Heart left ventricle (tissue), 16 donors: ENCODE results near the gene PIGL. TPM values are rescaled to one million over a fixed set of nuclear protein-coding genes. Genes with fewer than 3 reads are reported as not detected.

ENCODE experiments used
- ATAC-seq, 4 donors: fragments of 200-7000 bp; cut with Tn5 transposase; one replicate each; pipeline ENCODE4 v1.9.1; 2020 to 2022; ENCODE audit warnings: moderate library complexity in 4 of 4, mild to moderate bottlenecking in 3 of 4, moderate number of reproducible peaks in 1 of 4
- DNase-seq, 5 donors: peaks; one replicate each; pipeline ENCODE4 v3.0.0-alpha.2; 2020
- H3K27ac ChIP-seq, 12 donors: fragments of 200-600 bp; sonication (generic) in 4 of 12; one replicate each; pipeline versions ENCODE4 v1.5.0 to v1.8.0; 2016 to 2022; ENCODE audit warnings: mild to moderate bottlenecking in 2 of 12
- H3K27me3 ChIP-seq, 9 donors: fragments of 200-600 bp; sonication (generic) in 2 of 9; one replicate each; pipeline versions ENCODE4 v1.5.1 to v1.8.0; 2016 to 2022; ENCODE audit warnings: mild to moderate bottlenecking in 3 of 9
- H3K36me3 ChIP-seq, 9 donors: fragments of 200-600 bp; sonication (generic) in 2 of 9; one replicate each; pipeline versions ENCODE4 v1.5.0 to v1.8.0; 2018 to 2022; ENCODE audit warnings: mild to moderate bottlenecking in 2 of 9
- H3K4me1 ChIP-seq, 12 donors: fragments of 200-600 bp; sonication (generic) in 4 of 12; one replicate each; pipeline versions ENCODE4 v1.5.0 to v1.8.0; 2016 to 2022; ENCODE audit warnings: mild to moderate bottlenecking in 3 of 12
- H3K4me3 ChIP-seq, 12 donors: fragments of 200-600 bp; sonication (generic) in 4 of 12; one replicate each; pipeline versions ENCODE4 v1.5.0 to v1.8.0; 2017 to 2022; ENCODE audit warnings: mild to moderate bottlenecking in 9 of 12, moderate library complexity in 4 of 12
- H3K9me3 ChIP-seq, 12 donors: fragments of 200-600 bp; sonication (generic) in 4 of 12; one replicate each; pipeline versions ENCODE4 v1.5.0 to v1.8.0; 2016 to 2022; ENCODE audit warnings: mild to moderate bottlenecking in 1 of 12
- POLR2A ChIP-seq, 2 donors: fragments of 450-650 bp; IDR thresholded peaks; one replicate each; pipeline ENCODE4 v1.6.1; 2017; ENCODE audit warnings: antibody characterized with exemption in 2 of 2, mild to moderate bottlenecking in 2 of 2, moderate library complexity in 2 of 2
- WGBS, 4 donors: extraction: QIAGEN DNeasy Blood & Tissue Kit in 2 of 4; methylation state at CpG; one replicate each; pipeline versions ENCODE4 v1.1.5 to v1.1.7; 2013 to 2018; 5-methylcytosine and 5-hydroxymethylcytosine counted together
- intact Hi-C, 10 donors: fragments of 100-400 bp; cut with DNase I; formaldehyde crosslinking; loops; one replicate each; pipeline versions ENCODE4 v1.11.1 to v1.14.2; 2022
- polyA plus RNA-seq, 2 donors: library from polyadenylated mRNA; stranded (reverse); fragments of 200-250 nt; gene quantifications; one replicate each; pipeline ENCODE4 v1.2.3, GENCODE V29; 2013
- total RNA-seq, 9 donors: library from RNA; depleted of rRNA in 2 of 9; stranded (reverse); fragments of >200 nt in 2 of 9; fragmentation: NEBNext Ultra II Directional in 3 of 9; extraction: Animal tissue kit (Norgen Biotek cat#: 25700) in 3 of 9; gene quantifications; one replicate each; pipeline versions ENCODE4 v1.1.0 to v1.2.4, GENCODE V29; 2016 to 2023
- TF ChIP-seq, protein P1 (sequence below), 12 donors: fragments of 200-600 bp; sonication (generic) in 4 of 12; IDR thresholded peaks; one replicate each; pipeline versions ENCODE4 v1.5.0 to v1.8.0; 2018 to 2022; ENCODE audit warnings: antibody characterized with exemption in 12 of 12, mild to moderate bottlenecking in 5 of 12
- donor health status: ischemic (EF 13 %, LVEDD 7.1; RV severe dilation, severe dysfunction).
- donor health status: healthy with polysubstance abuse.
- donor health status: DM: no; HTN: yes; CAD: no.
- donor health status: DM: no; HTN: no; CAD: no.
- donor health status: ischemic (EF 25% LVEDD 6.9; RV normal size, moderate dysfunction).
- donor health status: ischemic (EF 25% LVEDD 5.7; RV mildly dilated, moderate dysfunction).
- donor health status: healthy.
- donor health status: DM: yes; HTN: yes; CAD: no.
- donor health status: ischemic (EF 35%, LVEDD 5.7; RV mildly dilated, moderate dysfunction).
- donor health status: nonischemic (EF 11% LVEDD 7.7; RV severe dilation, severe dysfunction).
- donor health status: DM: yes; HTN: yes; CAD: no.
- donor health status: PGD.
- donor health status: ischemic (EF 29% LVEDD 5.4; RV normal size, mild dysfunction).
- donor health status: nonischemic (EF 23%, LVEDD 6.1; RV moderate dilation, normal function).

Gene PIGL
- total and polyA plus RNA-seq, 11 donors: 4.5 to 20.2 (median 10.2) TPM

DNA sequence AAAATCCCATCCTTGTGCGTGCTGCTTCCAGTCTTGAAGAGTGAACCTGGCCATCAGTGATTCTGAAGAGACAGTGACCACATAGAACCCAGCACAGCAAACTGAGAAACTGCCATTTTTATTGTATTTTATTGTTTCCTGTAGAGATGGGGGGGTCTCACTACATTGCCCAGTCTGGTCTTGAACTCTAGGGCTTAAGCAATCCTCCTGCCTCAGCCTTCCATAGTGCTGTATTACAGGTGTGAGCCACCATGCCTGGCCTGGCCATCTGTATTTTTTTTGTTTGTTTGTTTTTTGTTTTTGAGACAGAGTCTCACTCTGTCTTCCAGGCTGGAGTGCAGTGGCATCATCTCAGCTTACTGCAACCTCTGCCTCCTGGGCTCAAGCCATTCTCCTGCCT is 122.4 kb downstream of the PIGL start:
- Histone ChIP-seq H3K36me3 (peaks cover 0 to 22% (median 7%) of the 10 kb centered on the region in 9 donors), H3K4me1 (no peaks in the 10 kb centered on the region), H3K4me3 (no peak overlapping the region), H3K9me3 (no peaks in the 10 kb centered on the region), H3K27me3 (no peaks in the 10 kb centered on the region), H3K27ac (no peak overlapping the region)
- ATAC-seq: no peak
- no peak for DNase-seq
- TF ChIP-seq, protein P1, sequence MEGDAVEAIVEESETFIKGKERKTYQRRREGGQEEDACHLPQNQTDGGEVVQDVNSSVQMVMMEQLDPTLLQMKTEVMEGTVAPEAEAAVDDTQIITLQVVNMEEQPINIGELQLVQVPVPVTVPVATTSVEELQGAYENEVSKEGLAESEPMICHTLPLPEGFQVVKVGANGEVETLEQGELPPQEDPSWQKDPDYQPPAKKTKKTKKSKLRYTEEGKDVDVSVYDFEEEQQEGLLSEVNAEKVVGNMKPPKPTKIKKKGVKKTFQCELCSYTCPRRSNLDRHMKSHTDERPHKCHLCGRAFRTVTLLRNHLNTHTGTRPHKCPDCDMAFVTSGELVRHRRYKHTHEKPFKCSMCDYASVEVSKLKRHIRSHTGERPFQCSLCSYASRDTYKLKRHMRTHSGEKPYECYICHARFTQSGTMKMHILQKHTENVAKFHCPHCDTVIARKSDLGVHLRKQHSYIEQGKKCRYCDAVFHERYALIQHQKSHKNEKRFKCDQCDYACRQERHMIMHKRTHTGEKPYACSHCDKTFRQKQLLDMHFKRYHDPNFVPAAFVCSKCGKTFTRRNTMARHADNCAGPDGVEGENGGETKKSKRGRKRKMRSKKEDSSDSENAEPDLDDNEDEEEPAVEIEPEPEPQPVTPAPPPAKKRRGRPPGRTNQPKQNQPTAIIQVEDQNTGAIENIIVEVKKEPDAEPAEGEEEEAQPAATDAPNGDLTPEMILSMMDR (IDR thresholded peaks at IDR 0.05): no peak
- WGBS, 4 donors: 98 to 100% (median 100%) methylated on average over 1 of the region's 1 CpG
- intact Hi-C loops: no loop called here

DNA sequence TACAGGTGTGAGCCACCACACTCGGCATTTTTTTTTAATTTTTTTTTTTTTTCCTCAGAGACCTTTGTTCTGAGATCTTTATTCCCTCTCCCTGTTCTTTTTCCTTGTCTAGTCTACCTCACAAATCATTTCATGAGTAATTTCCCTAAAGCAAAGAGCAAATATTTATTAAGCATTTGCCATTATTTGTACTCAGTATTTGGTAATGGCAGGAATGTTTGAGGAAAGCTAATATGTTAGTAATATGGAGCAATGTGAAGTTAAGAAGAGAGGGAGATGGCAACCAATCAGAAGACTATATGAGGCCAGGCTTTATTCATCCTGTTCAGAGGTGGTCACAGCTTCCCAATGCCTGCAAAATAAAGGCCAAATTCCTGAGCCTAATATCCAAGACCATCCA is 122.9 kb downstream of the PIGL start:
- Histone ChIP-seq H3K27ac (no peak overlapping the region), H3K4me3 (no peak overlapping the region), H3K36me3 (peaks cover 0 to 24% (median 7%) of the 10 kb centered on the region in 9 donors), H3K27me3 (no peaks in the 10 kb centered on the region), H3K9me3 (no peaks in the 10 kb centered on the region), H3K4me1 (no peaks in the 10 kb centered on the region)
- TF ChIP-seq POLR2A (IDR thresholded peaks at IDR 0.05): no peak
- TF ChIP-seq, protein P1 (IDR thresholded peaks at IDR 0.05): no peak
- intact Hi-C loops: no loop called here
- no peak for DNase-seq
- ATAC-seq: no peak
- WGBS, 4 donors: 91 to 100% (median 97%) methylated on average over 1 of the region's 1 CpG

DNA sequence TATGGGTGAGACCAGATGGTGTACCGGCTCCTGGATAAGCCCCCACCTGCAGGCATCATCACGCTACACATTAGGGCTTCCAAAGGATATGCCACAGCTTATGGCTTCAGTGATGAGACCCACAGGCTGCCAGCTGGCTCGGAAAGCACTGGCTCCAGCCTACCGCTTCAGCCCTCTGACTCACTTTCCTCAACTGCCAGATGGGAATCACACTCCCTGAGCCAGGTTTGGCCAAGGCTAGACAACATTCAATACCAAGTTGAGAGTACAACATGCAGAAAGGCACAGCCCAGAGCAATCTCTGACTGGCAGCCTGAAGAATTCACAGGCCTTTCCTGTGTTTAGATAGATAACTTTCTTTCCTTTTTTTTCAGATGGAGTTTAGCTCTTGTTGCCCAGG is 126.0 kb downstream of the PIGL start:
- no peak overlapping the region for H3K27ac ChIP-seq

DNA sequence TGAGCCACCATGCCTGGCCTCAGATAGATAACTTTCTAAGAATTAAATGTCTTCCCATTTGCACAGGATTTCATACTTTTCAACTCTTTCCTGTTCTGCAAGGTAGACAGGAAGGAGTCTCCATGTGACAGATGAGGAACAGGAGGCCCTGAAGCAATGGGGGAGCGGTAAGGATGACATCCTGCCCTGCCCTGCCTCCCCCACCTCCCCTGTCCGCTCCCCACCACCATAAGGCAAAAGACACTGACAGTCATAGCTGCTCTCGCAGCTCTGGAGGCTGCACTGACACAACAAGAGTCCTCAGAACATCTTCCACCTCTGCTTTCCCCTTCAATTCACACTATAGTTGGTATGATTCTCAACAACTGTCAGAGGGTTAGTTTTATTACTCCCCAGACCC is 126.6 kb downstream of the PIGL start:
- H3K27me3 ChIP-seq: no peaks in the 10 kb centered on the region
- no peaks in the 10 kb centered on the region for H3K4me1 ChIP-seq
- H3K4me3 ChIP-seq: no peak overlapping the region
- peaks cover 0 to 26% (median 7%) of the 10 kb centered on the region in 9 donors for H3K36me3 ChIP-seq
- no peak for DNase-seq
- ATAC-seq: no peak
- intact Hi-C loops: no loop called here
- no peaks in the 10 kb centered on the region for H3K9me3 ChIP-seq
- 75 to 94% (median 87%) methylated on average over 3 of the region's 3 CpGs for WGBS, 4 donors
- TF ChIP-seq POLR2A (IDR thresholded peaks at IDR 0.05): no peak
- TF ChIP-seq, protein P1 (IDR thresholded peaks at IDR 0.05): no peak
- no peak overlapping the region for H3K27ac ChIP-seq

More for the DNA sequence above, 126.0 kb downstream of the PIGL start:
- no peaks in the 10 kb centered on the region for H3K9me3 ChIP-seq
- ATAC-seq: no peak
- TF ChIP-seq POLR2A (IDR thresholded peaks at IDR 0.05): no peak
- TF ChIP-seq, protein P1 (IDR thresholded peaks at IDR 0.05): no peak
- H3K4me1 ChIP-seq: no peaks in the 10 kb centered on the region
- intact Hi-C loops: no loop called here
- H3K36me3 ChIP-seq: peaks cover 0 to 24% (median 7%) of the 10 kb centered on the region in 9 donors
- no peaks in the 10 kb centered on the region for H3K27me3 ChIP-seq
- no peak for DNase-seq
- no peak overlapping the region for H3K4me3 ChIP-seq
- 76 to 95% (median 95%) methylated on average over 3 to 4 of the region's 4 CpGs for WGBS, 4 donors
